ENCODE measurements around the gene TNFRSF1A.
"Not testable (repeated sequence)": the region's sequence is repeated elsewhere in the genome, so short reads cannot be mapped to it uniquely, and the experiment has no call there.

The TNFRSF1A gene

GRCh38 chr12:6345319-6346091 is 3.6 kb upstream of the TNFRSF1A start:
- Histone ChIP-seq H3K4me1 (ENCODE audit: control insufficient read depth in 1 of 2, insufficient read depth in 1 of 2, low read depth in 1 of 2, low read length in 1 of 2) (peaks cover 55 to 64% of the 10 kb centered on the region in 2 experiments), H3K4me3 (ENCODE audit: low read depth in 1 of 2, low read length in 1 of 2) (peak overlapping the region; percentile 51 to 55), H3K9me3 (no peaks in the 10 kb centered on the region), H3K36me3 (no peaks in the 10 kb centered on the region), H3K27me3 (no peaks in the 10 kb centered on the region), H3K27ac (peak overlapping the region; percentile 97)
- TF ChIP-seq, protein P1, sequence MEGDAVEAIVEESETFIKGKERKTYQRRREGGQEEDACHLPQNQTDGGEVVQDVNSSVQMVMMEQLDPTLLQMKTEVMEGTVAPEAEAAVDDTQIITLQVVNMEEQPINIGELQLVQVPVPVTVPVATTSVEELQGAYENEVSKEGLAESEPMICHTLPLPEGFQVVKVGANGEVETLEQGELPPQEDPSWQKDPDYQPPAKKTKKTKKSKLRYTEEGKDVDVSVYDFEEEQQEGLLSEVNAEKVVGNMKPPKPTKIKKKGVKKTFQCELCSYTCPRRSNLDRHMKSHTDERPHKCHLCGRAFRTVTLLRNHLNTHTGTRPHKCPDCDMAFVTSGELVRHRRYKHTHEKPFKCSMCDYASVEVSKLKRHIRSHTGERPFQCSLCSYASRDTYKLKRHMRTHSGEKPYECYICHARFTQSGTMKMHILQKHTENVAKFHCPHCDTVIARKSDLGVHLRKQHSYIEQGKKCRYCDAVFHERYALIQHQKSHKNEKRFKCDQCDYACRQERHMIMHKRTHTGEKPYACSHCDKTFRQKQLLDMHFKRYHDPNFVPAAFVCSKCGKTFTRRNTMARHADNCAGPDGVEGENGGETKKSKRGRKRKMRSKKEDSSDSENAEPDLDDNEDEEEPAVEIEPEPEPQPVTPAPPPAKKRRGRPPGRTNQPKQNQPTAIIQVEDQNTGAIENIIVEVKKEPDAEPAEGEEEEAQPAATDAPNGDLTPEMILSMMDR (IDR thresholded peaks at IDR 0.05): no peak

- Histone ChIP-seq H3K4me1 (ENCODE audit: control insufficient read depth in 1 of 2, insufficient read depth in 1 of 2, low read depth in 1 of 2, low read length in 1 of 2) (peaks cover 56 to 74% of the 10 kb centered on the region in 2 experiments), H3K27ac (peak overlapping the region; percentile 97)
- H3K4me3 ChIP-seq (ENCODE audit: low read depth in 1 of 2, low read length in 1 of 2); H3K27me3 ChIP-seq; H3K9me3 ChIP-seq; H3K36me3 ChIP-seq: not testable (repeated sequence)
These were observed 2.3 kb upstream of the TNFRSF1A start for GRCh38 chr12:6344101-6344660.

- Histone ChIP-seq H3K9me3 (no peaks in the 10 kb centered on the region), H3K4me1 (ENCODE audit: control insufficient read depth in 1 of 2, insufficient read depth in 1 of 2, low read depth in 1 of 2, low read length in 1 of 2) (peaks cover 62 to 81% of the 10 kb centered on the region in 2 experiments), H3K4me3 (ENCODE audit: low read depth in 1 of 2, low read length in 1 of 2) (no peak overlapping the region), H3K27me3 (no peaks in the 10 kb centered on the region), H3K27ac (peak overlapping the region; percentile 97), H3K36me3 (peaks cover 13% of the 10 kb centered on the region)
- TF ChIP-seq, protein P1 (IDR thresholded peaks at IDR 0.05): no peak
These were observed 1.6 kb upstream of the TNFRSF1A start for GRCh38 chr12:6343518-6343917.

DNA sequence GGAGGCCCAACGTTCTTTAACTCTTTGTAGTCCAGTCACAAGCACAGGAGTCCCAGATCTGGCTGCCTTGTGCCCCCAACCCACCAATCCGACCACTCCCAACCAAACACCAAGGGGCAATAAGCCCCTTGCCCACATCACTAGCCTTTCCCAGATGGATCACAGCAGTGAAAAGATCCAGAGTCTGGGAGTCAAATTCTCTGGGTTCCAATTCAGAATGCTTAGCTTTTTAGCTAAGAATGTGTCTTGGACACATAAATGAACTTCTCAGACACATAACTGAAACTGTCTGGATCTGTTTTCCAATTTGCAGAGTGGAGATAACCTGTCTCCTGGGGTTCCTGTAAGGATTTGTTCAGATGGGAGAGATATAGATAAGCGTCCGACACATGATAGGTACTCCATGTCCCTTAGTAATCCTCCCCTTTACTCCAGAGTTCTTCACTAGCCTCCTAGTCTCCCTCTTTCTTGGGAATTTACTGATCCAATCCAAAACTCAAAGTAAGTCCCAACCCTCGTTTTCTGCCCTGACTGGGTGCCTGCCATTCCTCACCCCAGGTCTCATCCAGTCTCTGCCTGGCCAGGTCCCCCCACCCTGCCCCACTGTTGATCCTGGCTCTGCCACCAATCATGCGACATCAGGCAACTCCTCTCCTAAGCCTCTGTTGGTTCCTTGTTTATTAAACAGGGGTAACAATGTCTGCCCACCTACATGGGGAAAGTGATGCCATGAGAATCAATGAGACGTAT is 439 bp upstream of the TNFRSF1A start:
- H3K27me3 ChIP-seq: no peaks in the 10 kb centered on the region
- no peaks in the 10 kb centered on the region for H3K9me3 ChIP-seq
- H3K4me1 ChIP-seq (ENCODE audit: control insufficient read depth in 1 of 2, insufficient read depth in 1 of 2, low read depth in 1 of 2, low read length in 1 of 2): peaks cover 64 to 83% of the 10 kb centered on the region in 2 experiments

GRCh38 chr12:6340745-6341416 is 995 bp downstream of the TNFRSF1A start:
- no peaks in the 10 kb centered on the region for H3K9me3 ChIP-seq
- H3K36me3 ChIP-seq: peaks cover 27% of the 10 kb centered on the region
- peak overlapping the region; percentile 97 for H3K27ac ChIP-seq
- TF ChIP-seq, protein P1 (IDR thresholded peaks at IDR 0.05): no peak
- H3K27me3 ChIP-seq: no peaks in the 10 kb centered on the region
- peak overlapping the region; percentile 88 to 94 for H3K4me3 ChIP-seq (ENCODE audit: low read depth in 1 of 2, low read length in 1 of 2)
- peaks cover 63 to 83% of the 10 kb centered on the region in 2 experiments for H3K4me1 ChIP-seq (ENCODE audit: control insufficient read depth in 1 of 2, insufficient read depth in 1 of 2, low read depth in 1 of 2, low read length in 1 of 2)

More for the DNA sequence above, 439 bp upstream of the TNFRSF1A start:
- Histone ChIP-seq H3K27ac (peak overlapping the region; percentile 97), H3K4me3 (ENCODE audit: low read depth in 1 of 2, low read length in 1 of 2) (peak overlapping the region; percentile 88 to 94), H3K36me3 (peaks cover 24% of the 10 kb centered on the region)
- TF ChIP-seq, protein P1 (IDR thresholded peaks at IDR 0.05): no peak
